Aorta (tissue), 5 donors: ENCODE results near the gene SPTBN1. TPM values are rescaled to one million over a fixed set of nuclear protein-coding genes. Genes with fewer than 3 reads are reported as not detected.

Experiments used
- ATAC-seq: fragments of 200-7000 bp; cut with Tn5 transposase; one replicate; pipeline ENCODE4 v1.9.1; 2022; ENCODE audit warnings: moderate library complexity; ENCODE audit not compliant: low FRiP score
- DNase-seq, 2 donors: peaks; one replicate each; pipeline ENCODE4 v3.0.0-alpha.2; 2020
- H3K27ac ChIP-seq, 2 donors: one replicate each; pipeline ENCODE4 v1.5.1; 2013; ENCODE audit warnings: low read length in 2 of 2, mild to moderate bottlenecking in 2 of 2, moderate library complexity in 2 of 2, control low read depth in 1 of 2, inconsistent platforms in 1 of 2, low read depth in 1 of 2
- H3K27me3 ChIP-seq, 2 donors: one replicate each; pipeline ENCODE4 v1.6.1; 2013; ENCODE audit warnings: control low read depth in 1 of 2, low read length in 1 of 2, mild to moderate bottlenecking in 1 of 2, moderate library complexity in 1 of 2; ENCODE audit not compliant: insufficient read depth in 2 of 2, control insufficient read depth in 1 of 2
- H3K36me3 ChIP-seq, 2 donors: one replicate each; pipeline ENCODE4 v1.6.1; 2013; ENCODE audit warnings: control low read depth in 1 of 2, low read length in 1 of 2, mild to moderate bottlenecking in 1 of 2; ENCODE audit not compliant: insufficient read depth in 2 of 2, control insufficient read depth in 1 of 2
- H3K4me1 ChIP-seq, 2 donors: one replicate each; pipeline ENCODE4 v1.6.1; 2013; ENCODE audit warnings: low read length in 2 of 2, control low read depth in 1 of 2, mild to moderate bottlenecking in 1 of 2, moderate library complexity in 1 of 2; ENCODE audit not compliant: insufficient read depth in 2 of 2, control insufficient read depth in 1 of 2
- H3K4me3 ChIP-seq, 2 donors: one replicate each; pipeline ENCODE4 v1.5.1; 2013; ENCODE audit warnings: low read length in 2 of 2, control low read depth in 1 of 2, mild to moderate bottlenecking in 1 of 2
- H3K9me3 ChIP-seq: one replicate; pipeline ENCODE4 v1.6.1; 2013; ENCODE audit warnings: mild to moderate bottlenecking, low read length; ENCODE audit not compliant: control insufficient read depth
- WGBS, 2 donors: extraction: QIAGEN DNeasy Blood & Tissue Kit; methylation state at CpG; one replicate each; pipeline ENCODE4 v1.1.7; 2013; 5-methylcytosine and 5-hydroxymethylcytosine counted together
- intact Hi-C, 2 donors: fragments of 100-400 bp; cut with DNase I; formaldehyde crosslinking; loops; one replicate each; pipeline versions ENCODE4 v1.14.2 to v1.15.0; 2022
- polyA plus RNA-seq, 2 donors: library from polyadenylated mRNA; stranded (reverse); fragments of 200-250 nt; gene quantifications; one replicate each; pipeline ENCODE4 v1.2.3, GENCODE V29; 2013
- total RNA-seq, 2 donors: library from RNA; stranded (reverse); fragmentation: NEBNext Ultra II Directional; extraction: Animal tissue kit (Norgen Biotek cat#: 25700); gene quantifications; one replicate each; pipeline ENCODE4 v1.2.1, GENCODE V29; 2021
- donor health status: healthy with polysubstance abuse.
- donor health status: Bipolar disorder and iron deficiency.
- donor health status: DM: no; HTN: no; CAD: no.
- donor health status: DM: no; HTN: no; CAD: no.
- donor health status: DM: yes; HTN: yes; CAD: no.

SPTBN1 gene
- total and polyA plus RNA-seq, 4 donors, result 84.9 to 540 (median 218) TPM

DNA sequence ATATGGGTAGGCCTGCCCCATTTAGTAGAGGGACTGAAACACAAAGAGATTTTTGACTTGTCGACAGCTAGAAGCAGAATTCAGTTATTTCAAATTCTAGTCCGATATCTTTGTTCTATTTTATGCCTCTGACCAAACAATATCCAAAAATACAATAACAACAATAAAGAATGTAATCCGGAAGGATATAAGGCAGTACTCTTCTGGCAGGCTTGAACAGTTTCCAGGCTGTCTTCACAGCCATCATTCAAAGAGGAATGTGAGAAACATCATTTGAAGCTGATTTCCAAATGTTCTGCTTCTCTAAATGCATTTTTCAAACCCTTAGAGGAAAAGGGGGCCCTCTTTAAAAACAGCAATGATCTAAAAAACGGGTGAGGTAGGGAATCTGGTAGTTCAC is 36.7 kb upstream of the SPTBN1 start:
- Histone ChIP-seq H3K4me1 (no peaks in the 10 kb centered on the region), H3K27ac (no peak overlapping the region)
- WGBS, 2 donors, result 37 to 45% methylated on average over 4 of the region's 4 CpGs

DNA sequence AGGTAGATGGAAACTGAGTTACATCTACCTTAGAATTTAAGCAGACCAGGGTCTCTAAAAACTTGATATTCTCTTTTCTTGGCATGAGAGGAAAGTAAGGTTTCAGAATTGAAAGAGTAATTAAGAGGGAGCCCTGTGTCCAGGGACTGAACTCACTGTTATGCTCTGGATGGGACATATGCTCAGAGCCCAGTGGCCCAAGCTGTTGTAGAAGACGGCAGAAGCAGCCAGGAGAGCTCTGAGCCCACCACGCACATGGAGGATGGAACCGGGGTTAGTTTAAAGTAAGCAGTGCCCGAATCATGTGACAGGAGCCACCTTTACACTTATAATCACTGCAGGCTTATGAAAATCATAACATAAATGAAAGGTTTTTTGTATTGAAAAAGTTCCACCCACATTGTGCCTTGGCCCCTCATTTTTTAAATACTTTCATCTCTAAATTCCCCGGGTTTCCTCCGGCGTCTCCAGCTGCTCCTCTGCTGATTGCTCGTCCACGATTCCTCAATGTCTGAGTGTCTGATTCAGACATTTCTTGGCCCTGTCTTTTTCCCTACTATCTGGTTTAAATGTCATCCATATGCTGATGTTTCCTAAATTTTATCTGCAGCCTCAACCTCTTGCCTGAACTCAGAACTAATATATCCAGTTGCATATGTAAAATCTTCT is 36.1 kb upstream of the SPTBN1 start:
- no peak overlapping the region for H3K27ac ChIP-seq

More for the DNA sequence above, 36.7 kb upstream of the SPTBN1 start:
- H3K9me3 ChIP-seq, result no peaks in the 10 kb centered on the region
- no peak overlapping the region for H3K4me3 ChIP-seq
- intact Hi-C loops, result no loop called here
- DNase-seq, result no peak
- ATAC-seq, result no peak
- no peaks in the 10 kb centered on the region for H3K27me3 ChIP-seq
- H3K36me3 ChIP-seq, result no peaks in the 10 kb centered on the region

DNA sequence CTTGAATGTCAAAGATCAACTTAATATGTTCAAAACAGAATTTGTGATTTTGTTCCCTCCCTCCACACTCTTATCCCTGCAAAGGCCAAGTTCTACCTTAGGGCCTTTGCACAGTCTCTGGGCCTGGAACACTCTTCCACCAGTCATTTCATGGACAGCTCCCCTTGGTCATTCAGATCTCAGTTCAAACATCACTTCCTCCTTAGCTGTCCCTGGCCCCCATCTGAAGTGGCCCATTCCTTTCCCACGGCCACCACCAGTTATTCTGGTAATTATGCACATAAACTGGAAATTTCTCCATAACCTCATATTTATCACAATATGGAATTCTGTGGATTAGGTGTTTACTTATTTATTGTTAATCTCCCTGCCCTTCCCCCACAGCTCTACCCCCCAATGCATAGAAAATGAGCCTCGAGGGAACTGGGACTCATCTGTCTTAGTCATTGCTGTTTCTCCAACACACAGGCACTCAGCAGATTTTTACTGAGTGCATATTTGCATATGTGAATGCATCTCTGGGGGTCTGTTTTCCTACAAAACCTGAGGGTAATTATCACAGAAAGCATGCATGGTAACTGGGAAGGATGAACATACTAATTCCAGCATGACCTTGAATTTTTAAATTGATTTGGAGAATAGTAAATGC is 35.5 kb upstream of the SPTBN1 start:
- no peaks in the 10 kb centered on the region for H3K4me1 ChIP-seq

More for the DNA sequence above, 36.1 kb upstream of the SPTBN1 start:
- DNase-seq (no peak), ATAC-seq (no peak)
- no peaks in the 10 kb centered on the region for H3K27me3 ChIP-seq
- no peak overlapping the region for H3K4me3 ChIP-seq
- intact Hi-C loops, result loop anchor here in 1 of 2 donors (10.0 kb wide), 1 partner anchor 45 kb away; no protein-coding TSS in a partner anchor
- no peaks in the 10 kb centered on the region for H3K9me3 ChIP-seq
- WGBS, 2 donors, result 83 to 87% methylated on average over 9 of the region's 9 CpGs
- no peaks in the 10 kb centered on the region for H3K4me1 ChIP-seq
- no peaks in the 10 kb centered on the region for H3K36me3 ChIP-seq

DNA sequence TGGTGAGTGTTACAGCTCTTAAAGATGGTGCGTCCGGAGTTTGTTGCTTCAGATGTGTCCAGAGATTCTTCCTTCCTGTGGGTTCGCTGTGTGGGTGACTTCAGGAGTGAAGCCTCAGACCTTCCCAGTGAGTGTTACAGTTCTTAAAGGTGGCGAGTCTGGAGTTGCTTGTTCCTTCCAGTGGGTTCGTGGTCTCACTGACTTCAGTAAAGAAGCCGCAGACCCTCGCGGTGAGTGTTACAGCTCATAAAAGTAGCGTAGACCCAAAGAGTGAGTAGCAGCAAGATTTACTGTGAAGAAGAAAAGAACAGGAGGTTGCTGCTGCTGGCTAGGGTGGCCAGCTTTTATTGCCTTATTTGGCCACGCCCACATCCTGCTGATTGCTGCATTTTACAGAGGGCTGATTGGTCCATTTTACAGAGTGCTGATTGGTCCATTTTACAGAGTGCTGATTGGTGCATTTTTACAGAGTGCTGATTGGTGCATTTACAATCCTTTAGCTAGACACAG is 34.0 kb upstream of the SPTBN1 start:
- no peak overlapping the region for H3K27ac ChIP-seq
- H3K9me3 ChIP-seq, result no peaks in the 10 kb centered on the region
- DNase-seq (no peak), ATAC-seq (no peak)
- no peaks in the 10 kb centered on the region for H3K4me1 ChIP-seq
- no peak overlapping the region for H3K4me3 ChIP-seq
- no peaks in the 10 kb centered on the region for H3K27me3 ChIP-seq
- WGBS, 2 donors, result 92 to 93% methylated on average over 10 of the region's 10 CpGs
- H3K36me3 ChIP-seq, result no peaks in the 10 kb centered on the region
- intact Hi-C loops, result loop anchor here in 1 of 2 donors (10.0 kb wide), 1 partner anchor 47 kb away; no protein-coding TSS in a partner anchor

More for the DNA sequence above, 35.5 kb upstream of the SPTBN1 start:
- DNase-seq (no peak), ATAC-seq (no peak)
- intact Hi-C loops, result loop anchor here in 1 of 2 donors (10.0 kb wide), 1 partner anchor 46 kb away; no protein-coding TSS in a partner anchor
- H3K27ac ChIP-seq, result no peak overlapping the region
- H3K9me3 ChIP-seq, result no peaks in the 10 kb centered on the region
- WGBS, 2 donors, result 67 to 74% methylated on average over 2 of the region's 2 CpGs
- H3K36me3 ChIP-seq, result no peaks in the 10 kb centered on the region
- H3K27me3 ChIP-seq, result no peaks in the 10 kb centered on the region
- no peak overlapping the region for H3K4me3 ChIP-seq

DNA sequence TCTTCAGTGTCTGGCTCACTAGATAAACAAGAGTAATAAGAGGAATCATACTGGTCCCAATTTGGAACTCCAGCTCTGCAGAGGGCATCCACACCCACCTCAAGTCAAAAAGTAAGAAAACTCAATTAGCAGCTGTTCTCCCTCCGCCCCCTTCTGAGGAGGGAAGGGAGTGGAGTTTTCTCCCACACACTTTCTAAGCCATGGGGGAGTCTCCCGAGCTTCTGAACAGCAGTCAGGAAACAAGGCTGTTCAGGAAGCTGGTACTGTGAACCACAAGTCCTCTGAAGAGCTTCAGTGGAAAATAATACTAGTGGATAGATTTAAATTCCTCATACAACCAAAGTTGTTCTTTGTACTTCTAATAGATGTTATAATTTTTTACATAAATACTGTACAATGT is 32.9 kb upstream of the SPTBN1 start:
- intact Hi-C loops, result loop anchor here in 1 of 2 donors (10.0 kb wide), 1 partner anchor 48 kb away; no protein-coding TSS in a partner anchor
- Histone ChIP-seq H3K27ac (no peak overlapping the region), H3K4me1 (no peaks in the 10 kb centered on the region), H3K4me3 (no peak overlapping the region), H3K9me3 (no peaks in the 10 kb centered on the region), H3K27me3 (no peaks in the 10 kb centered on the region), H3K36me3 (no peaks in the 10 kb centered on the region)
- DNase-seq (no peak), ATAC-seq (no peak)
- WGBS, 2 donors, result 71 to 80% methylated on average over 2 of the region's 2 CpGs

DNA sequence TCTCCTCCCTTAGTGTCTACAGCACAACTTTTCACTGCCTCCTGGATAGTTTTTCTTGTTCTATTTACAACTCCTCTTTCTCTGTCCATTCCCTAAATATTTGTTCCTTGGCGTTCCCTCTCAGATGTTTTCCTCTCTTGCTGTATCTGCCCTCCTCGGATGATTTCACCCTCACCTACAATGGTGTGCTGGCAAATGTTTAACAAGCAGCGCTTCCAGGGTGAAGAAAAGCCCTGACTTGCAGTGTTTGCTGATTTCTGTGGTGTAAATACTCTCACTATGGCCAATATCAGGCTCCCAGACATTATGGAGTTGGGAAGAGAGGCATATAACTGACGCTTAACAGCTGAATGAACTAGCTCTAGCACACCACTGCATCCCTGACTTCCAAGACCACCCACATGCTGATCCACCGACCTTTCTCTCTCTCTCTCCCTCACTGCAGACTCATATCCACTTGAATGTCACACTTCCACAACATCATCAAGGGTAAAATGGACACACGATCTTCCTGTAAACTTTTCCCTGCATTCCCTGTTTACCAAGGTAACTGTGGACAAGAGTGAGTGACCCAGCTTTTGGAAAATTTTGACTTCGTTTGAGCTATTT is 31.5 kb upstream of the SPTBN1 start:
- no peak overlapping the region for H3K27ac ChIP-seq
- ATAC-seq (no peak), DNase-seq (no peak)
- intact Hi-C loops, result loop anchor here in 1 of 2 donors (10.0 kb wide), 1 partner anchor 50 kb away; no protein-coding TSS in a partner anchor
- H3K4me1 ChIP-seq, result no peaks in the 10 kb centered on the region
- H3K27me3 ChIP-seq, result no peaks in the 10 kb centered on the region
- WGBS, 2 donors, result 83 to 86% methylated on average over 7 of the region's 7 CpGs
- no peak overlapping the region for H3K4me3 ChIP-seq
- H3K9me3 ChIP-seq, result no peaks in the 10 kb centered on the region
- no peaks in the 10 kb centered on the region for H3K36me3 ChIP-seq

DNA sequence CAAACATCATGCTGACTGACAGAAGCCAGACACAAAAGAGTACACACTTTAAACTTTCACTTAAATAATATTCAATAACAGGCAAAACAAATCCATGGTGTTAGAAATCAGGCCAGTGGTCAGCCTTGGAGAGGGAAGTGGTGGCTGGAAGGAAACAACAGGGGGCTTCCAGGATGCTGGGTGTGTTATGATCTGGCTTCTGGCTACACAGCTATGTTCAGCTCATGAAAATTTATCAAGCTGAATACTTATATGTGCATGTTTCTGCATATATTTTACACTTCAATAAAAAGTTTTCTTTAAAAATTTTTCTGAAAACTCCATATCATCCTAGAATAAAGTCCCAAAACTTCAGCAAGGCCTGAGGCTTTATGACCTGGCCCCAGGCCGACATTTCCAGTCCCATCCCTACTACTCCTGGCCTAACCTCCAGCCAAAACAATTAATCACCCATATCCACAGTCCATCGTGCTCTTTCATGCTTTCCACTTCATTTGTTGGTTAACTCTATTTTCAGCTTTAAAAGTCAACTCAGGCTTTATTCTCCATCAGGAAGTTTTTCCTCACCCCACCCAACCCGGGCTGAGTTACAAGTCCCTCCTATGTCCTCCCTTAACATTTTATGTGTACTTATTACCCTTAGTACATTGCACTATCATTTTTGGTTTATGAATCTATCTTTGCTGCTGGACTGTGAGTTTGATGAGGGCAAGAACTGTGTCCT is 27.9 kb upstream of the SPTBN1 start:
- peak overlapping the region in 1 of 2 donors; percentile 33 for H3K27ac ChIP-seq

DNA sequence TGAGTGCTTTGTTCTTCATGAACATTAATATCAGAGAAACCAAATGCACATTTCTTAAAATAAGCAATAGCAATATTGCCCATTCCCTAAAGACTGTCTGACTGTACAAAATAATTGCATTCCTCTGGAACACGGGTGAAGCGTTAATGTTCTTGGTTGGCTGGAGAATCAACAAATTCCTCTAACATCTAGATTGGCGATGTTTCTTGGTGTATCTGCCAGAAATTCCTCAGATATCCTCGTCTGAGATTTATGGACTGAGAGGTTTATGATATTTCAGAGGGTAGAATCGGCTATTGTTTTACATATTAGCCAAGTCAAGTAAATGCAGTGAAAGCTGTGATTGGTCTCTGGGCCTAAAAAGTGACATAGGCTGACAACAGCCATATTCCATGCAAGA is 27.1 kb upstream of the SPTBN1 start:
- DNase-seq, result no peak
- no peaks in the 10 kb centered on the region for H3K4me1 ChIP-seq
- WGBS, 2 donors, result 2 to 10% methylated on average over 5 of the region's 5 CpGs

More for the DNA sequence above, 27.9 kb upstream of the SPTBN1 start:
- Histone ChIP-seq H3K4me3 (no peak overlapping the region), H3K36me3 (no peaks in the 10 kb centered on the region), H3K4me1 (no peaks in the 10 kb centered on the region), H3K9me3 (no peaks in the 10 kb centered on the region), H3K27me3 (no peaks in the 10 kb centered on the region)
- intact Hi-C loops, result loop anchor here in 1 of 2 donors (10.0 kb wide), 1 partner anchor 53 kb away; no protein-coding TSS in a partner anchor
- WGBS, 2 donors, result 5% methylated on average over 3 of the region's 3 CpGs
- peak; percentile 55 for ATAC-seq
- peak in 1 of 2 donors; percentile 62 for DNase-seq

More for the DNA sequence above, 27.1 kb upstream of the SPTBN1 start:
- intact Hi-C loops, result loop anchor here in 1 of 2 donors (10.0 kb wide), 1 partner anchor 54 kb away; no protein-coding TSS in a partner anchor
- Histone ChIP-seq H3K9me3 (no peaks in the 10 kb centered on the region), H3K27ac (no peak overlapping the region), H3K36me3 (no peaks in the 10 kb centered on the region), H3K27me3 (no peaks in the 10 kb centered on the region), H3K4me3 (no peak overlapping the region)
- ATAC-seq, result no peak
